Vagina (tissue), 2 donors: ENCODE data around the gene SEZ6L.

Experiments used
- POLR2AphosphoS5 ChIP-seq, 2 donors: sonication (generic); formaldehyde crosslinking; IDR thresholded peaks; one replicate each; pipeline ENCODE4 v1.9.0; 2017; ENCODE audit warnings: antibody characterized with exemption in 2 of 2, mild to moderate bottlenecking in 2 of 2, low read depth in 1 of 2; ENCODE audit not compliant: insufficient read depth in 1 of 2
- TF ChIP-seq, protein P1 (sequence below), 3 experiments: fragments of 450-650 bp in 2 of 3; fragments of 200-600 bp in 1 of 3; sonication (generic) in 1 of 3; IDR thresholded peaks; one replicate each; pipeline ENCODE4 v1.5.1; 2017 to 2019; ENCODE audit warnings: antibody characterized with exemption in 3 of 3, mild to moderate bottlenecking in 2 of 3, moderate library complexity in 2 of 3

DNA sequence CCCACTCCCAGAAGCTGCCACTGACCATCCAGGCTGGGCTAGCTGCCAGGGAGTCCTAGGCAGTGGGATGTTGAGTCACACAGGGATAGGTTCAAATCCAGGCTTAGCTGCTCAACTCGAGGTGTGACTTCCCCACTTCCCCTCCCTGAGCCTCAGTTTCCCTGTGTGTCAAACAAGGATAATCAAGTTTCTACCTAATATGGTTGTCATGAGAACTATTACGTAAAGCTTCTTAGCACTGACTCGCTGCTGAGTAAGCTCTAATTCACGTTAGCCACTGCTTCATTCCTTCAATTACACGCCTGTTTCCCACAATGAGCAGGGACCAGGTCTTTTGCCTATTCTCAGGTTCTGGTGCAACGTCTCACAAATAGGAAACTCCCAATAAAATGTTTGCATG is 67.7 kb downstream of the SEZ6L start:
- no peak for TF ChIP-seq POLR2AphosphoS5 (IDR thresholded peaks at IDR 0.05; ENCODE audit: insufficient read depth in 1 of 2, low read depth in 1 of 2)
- TF ChIP-seq, protein P1, sequence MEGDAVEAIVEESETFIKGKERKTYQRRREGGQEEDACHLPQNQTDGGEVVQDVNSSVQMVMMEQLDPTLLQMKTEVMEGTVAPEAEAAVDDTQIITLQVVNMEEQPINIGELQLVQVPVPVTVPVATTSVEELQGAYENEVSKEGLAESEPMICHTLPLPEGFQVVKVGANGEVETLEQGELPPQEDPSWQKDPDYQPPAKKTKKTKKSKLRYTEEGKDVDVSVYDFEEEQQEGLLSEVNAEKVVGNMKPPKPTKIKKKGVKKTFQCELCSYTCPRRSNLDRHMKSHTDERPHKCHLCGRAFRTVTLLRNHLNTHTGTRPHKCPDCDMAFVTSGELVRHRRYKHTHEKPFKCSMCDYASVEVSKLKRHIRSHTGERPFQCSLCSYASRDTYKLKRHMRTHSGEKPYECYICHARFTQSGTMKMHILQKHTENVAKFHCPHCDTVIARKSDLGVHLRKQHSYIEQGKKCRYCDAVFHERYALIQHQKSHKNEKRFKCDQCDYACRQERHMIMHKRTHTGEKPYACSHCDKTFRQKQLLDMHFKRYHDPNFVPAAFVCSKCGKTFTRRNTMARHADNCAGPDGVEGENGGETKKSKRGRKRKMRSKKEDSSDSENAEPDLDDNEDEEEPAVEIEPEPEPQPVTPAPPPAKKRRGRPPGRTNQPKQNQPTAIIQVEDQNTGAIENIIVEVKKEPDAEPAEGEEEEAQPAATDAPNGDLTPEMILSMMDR (IDR thresholded peaks at IDR 0.05) = no peak
